ENCODE data around the gene PDGFC.
A peak's percentile ranks its signal among the peaks of the same experiment; 100 is the strongest.

Gene PDGFC, protein sequence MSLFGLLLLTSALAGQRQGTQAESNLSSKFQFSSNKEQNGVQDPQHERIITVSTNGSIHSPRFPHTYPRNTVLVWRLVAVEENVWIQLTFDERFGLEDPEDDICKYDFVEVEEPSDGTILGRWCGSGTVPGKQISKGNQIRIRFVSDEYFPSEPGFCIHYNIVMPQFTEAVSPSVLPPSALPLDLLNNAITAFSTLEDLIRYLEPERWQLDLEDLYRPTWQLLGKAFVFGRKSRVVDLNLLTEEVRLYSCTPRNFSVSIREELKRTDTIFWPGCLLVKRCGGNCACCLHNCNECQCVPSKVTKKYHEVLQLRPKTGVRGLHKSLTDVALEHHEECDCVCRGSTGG

DNA sequence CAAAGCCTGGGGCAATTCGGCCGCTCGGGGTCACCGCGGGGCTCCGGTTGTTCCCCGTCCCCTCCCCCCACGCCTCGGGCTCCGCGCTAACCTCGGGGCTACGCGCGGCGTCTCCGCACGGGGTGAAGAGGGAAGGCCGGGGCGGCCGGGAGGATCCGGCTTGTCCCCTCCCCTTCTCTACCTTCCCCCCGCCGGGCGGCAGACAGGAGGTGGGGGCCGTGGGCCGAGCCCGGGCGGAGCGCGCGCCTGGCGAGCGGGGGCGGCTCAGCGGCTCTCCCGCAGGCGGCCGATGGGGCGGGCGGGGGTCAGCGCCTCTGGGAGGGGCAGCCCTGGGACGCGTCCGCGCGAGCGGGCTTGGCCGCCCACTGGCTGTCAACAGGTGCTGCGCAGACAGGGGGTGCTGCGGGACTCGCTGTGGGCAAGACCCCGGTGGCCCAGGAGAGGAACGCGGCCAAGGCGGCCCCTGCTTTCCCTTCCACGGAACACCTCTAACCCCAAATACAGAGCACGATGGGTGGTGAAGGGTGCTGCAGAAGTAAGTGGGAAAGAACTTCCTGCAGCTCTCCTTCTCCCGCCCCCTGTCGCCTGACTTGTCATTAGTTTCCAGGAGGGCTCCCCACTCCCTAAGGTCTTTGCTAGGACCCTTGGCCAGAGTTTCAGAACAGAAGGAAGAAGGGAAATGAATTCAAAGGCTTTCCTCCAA lies at the start of gene PDGFC:
Gene PDGFC, minus strand, starts transcription at position 124 of the 703 bp plus-strand sequence. CDS start 896 bp downstream, outside the sequence.
- TF ChIP-seq, protein P1, sequence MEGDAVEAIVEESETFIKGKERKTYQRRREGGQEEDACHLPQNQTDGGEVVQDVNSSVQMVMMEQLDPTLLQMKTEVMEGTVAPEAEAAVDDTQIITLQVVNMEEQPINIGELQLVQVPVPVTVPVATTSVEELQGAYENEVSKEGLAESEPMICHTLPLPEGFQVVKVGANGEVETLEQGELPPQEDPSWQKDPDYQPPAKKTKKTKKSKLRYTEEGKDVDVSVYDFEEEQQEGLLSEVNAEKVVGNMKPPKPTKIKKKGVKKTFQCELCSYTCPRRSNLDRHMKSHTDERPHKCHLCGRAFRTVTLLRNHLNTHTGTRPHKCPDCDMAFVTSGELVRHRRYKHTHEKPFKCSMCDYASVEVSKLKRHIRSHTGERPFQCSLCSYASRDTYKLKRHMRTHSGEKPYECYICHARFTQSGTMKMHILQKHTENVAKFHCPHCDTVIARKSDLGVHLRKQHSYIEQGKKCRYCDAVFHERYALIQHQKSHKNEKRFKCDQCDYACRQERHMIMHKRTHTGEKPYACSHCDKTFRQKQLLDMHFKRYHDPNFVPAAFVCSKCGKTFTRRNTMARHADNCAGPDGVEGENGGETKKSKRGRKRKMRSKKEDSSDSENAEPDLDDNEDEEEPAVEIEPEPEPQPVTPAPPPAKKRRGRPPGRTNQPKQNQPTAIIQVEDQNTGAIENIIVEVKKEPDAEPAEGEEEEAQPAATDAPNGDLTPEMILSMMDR (IDR thresholded peaks at IDR 0.05; ENCODE audit: insufficient read depth, missing control alignments), result no peak
- DNase-seq (ENCODE audit: insufficient read length, low spot score) (peak; percentile 12), FAIRE-seq (no peak)

DNA sequence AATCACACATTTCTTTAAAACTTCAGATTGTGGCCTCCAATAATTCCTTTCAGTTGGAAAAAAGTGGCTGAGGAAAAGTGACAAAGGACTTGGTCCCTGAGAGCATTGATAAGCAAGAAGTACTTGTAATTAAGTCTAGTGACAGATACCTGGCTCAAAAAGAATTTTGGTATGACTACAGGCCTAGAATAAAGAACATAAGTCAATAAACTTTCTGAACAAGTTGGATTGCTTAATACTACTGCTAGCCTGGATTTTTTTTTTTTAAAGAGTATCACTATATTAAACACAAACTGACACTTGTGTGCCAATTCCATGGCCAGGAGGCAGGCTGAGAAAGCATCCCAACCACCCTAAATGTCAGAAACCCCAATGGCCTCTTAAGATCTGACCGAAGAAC lies 49.3 kb upstream of the PDGFC start:
- FAIRE-seq (no peak), DNase-seq (ENCODE audit: insufficient read length, low spot score) (no peak)
- TF ChIP-seq, protein P1 (IDR thresholded peaks at IDR 0.05; ENCODE audit: insufficient read depth, missing control alignments), result no peak

DNA sequence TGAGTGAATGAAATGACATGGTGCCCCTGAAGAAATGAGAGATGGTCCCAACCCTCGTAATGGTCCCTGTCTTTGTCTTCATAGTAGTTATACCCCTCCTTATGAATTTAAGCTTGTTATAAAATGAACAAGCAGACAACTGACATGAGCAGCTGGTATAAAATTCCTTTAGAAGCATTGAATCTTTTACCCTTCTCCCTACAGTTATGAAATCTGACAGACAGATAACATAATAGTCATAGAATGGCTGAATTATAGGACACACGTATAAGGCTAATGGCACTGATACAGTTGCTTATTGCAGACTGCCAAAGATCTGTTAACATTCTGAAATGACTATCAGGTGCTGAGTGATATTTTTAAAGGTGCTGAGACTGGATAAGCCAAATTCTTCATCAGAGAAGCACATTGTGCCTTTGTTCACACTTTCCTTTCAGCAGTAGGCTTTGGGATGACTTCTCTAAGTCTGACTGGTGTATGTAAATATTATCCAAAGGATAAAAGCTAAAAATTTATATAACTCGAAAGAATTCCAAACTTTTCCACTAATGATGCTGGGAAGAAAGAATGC lies 47.4 kb upstream of the PDGFC start:
- TF ChIP-seq, protein P1 (IDR thresholded peaks at IDR 0.05; ENCODE audit: insufficient read depth, missing control alignments), result no peak
- FAIRE-seq, result no peak
- no peak for DNase-seq (ENCODE audit: insufficient read length, low spot score)

DNA sequence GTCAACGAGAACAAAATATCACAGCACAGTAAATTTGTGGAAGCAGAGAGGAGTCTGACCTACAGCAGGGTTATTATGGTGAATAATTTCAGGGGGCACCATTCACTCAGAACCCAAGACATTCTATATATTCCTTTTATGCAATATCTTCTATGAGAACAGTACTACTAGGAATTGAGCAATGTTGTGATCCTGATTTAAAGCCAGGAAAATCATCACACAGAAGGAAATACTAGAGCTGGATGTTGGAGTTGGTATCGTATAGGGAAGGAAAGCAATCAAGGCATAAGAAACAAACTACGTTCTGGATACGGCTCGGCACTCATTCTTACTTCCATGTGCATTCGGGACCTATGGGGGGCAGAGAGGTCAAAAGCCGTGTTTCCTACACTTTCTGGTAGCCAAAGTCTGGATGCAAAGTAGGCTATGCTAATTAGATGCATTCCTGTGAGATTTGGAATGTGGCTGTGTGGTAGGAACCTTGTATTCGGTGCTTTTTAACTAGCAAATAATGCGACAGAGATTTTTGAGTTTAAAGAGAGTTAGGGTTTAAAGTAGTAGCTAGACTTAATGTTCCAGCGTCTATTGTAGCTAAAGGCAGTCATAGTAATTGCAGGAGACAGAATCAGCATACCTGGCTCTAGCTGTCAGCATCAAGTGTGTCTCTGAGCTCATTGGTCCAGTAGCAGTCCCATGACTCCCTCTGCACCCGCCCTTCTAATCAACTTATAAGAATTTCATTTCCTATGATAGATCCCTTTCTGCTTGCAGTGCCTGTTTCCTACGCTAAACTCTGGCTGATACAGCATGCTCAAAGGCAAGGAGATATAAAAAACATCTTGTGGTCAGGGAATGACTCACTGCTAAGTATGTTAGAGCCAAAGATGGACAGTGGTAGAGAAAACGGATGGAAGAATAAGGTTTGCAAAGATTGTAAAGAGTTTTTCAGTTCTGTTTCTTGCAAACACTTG lies 43.3 kb upstream of the PDGFC start:
- TF ChIP-seq, protein P1 (IDR thresholded peaks at IDR 0.05; ENCODE audit: insufficient read depth, missing control alignments), result no peak
- DNase-seq (ENCODE audit: insufficient read length, low spot score), result no peak
- FAIRE-seq, result no peak

DNA sequence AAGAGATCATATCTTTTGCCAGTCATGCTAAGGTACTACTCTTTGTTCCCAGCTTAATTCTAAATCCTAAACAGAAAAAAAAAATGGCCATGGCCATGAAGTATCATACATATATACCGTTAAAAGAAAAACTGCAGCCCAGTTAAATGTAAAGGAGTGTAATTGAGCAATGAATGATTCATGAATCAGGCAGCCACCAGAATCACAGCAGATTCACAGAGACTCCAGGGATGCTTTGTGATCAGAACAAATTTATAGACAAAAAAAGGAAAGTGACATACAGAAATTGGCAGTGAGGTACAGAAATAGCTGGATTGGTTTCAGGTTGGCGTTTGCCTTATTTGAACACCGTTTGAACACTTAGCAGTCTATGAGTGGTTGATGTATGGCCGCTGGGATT lies 42.1 kb upstream of the PDGFC start:
- FAIRE-seq (no peak), DNase-seq (ENCODE audit: insufficient read length, low spot score) (no peak)
- TF ChIP-seq, protein P1 (IDR thresholded peaks at IDR 0.05; ENCODE audit: insufficient read depth, missing control alignments), result no peak

DNA sequence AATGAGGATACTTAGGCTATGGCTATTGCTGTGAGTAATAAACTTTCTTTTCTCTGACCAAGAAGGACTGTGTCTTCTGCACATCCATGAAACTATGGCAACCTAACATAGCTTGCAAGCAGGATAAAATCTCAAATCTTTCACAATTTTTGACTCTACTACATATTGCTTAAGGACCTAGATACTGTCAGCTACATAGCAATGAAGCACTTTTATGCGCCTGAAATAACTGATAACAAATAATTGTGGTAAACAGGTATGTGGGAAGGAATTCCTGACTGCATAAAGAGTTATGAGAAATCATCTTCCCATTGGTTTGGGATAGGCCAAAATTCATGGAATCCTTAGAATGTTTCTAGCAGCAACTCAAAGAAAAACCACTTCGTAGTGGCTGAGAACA lies 41.2 kb upstream of the PDGFC start:
- DNase-seq (ENCODE audit: insufficient read length, low spot score) (no peak), FAIRE-seq (no peak)
- TF ChIP-seq, protein P1 (IDR thresholded peaks at IDR 0.05; ENCODE audit: insufficient read depth, missing control alignments), result no peak

All from D721Med (cell line).